ENCODE data around the gene RASSF10. TPM values are rescaled to one million over a fixed set of nuclear protein-coding genes. Genes with fewer than 3 reads are reported as not detected.

RASSF10 gene
- total RNA-seq, 1 experiment from 2014 or later = not detected

- Histone ChIP-seq H3K4me3 (no peak overlapping the region), H3K9me3 (no peaks in the 10 kb centered on the region), H3K36me3 (no peaks in the 10 kb centered on the region), H3K27me3 (no peaks in the 10 kb centered on the region)
- DNase-seq = no peak
Measured at GRCh38 chr11:13061294-13061990, 52.3 kb downstream of the RASSF10 start.

All from MG63 (cell line).